Pons (tissue), 1 donor: Measurements from ENCODE around the gene ARSB.
"Not testable (repeated sequence)": the region's sequence is repeated elsewhere in the genome, so short reads cannot be mapped to it uniquely, and the experiment has no call there.

Source experiments
- DNase-seq: peaks from one replicate; pipeline ENCODE4 v3.0.0-alpha.2; 2016; ENCODE audit warnings: low spot score

The ARSB gene

GRCh38 chr5:78993165-78993564, 8.1 kb upstream of the ARSB start:
- DNase-seq: no peak

- no peak for DNase-seq
Measured at GRCh38 chr5:78992146-78992545, 7.0 kb upstream of the ARSB start.

GRCh38 chr5:78989080-78989479, 4.0 kb upstream of the ARSB start:
- DNase-seq: no peak

- no peak for DNase-seq
Measured at GRCh38 chr5:78985725-78986223, 664 bp upstream of the ARSB start.

- DNase-seq: peak; percentile 78
Measured at GRCh38 chr5:78984439-78985115, 533 bp downstream of the ARSB start.

GRCh38 chr5:78983601-78984438, 1.3 kb downstream of the ARSB start:
- peak; percentile 65 for DNase-seq

GRCh38 chr5:78983194-78983593, 1.9 kb downstream of the ARSB start:
- not testable (repeated sequence) for DNase-seq

GRCh38 chr5:78979909-78980308, 5.2 kb downstream of the ARSB start:
- no peak for DNase-seq

- DNase-seq: no peak
Measured at GRCh38 chr5:78979117-78979742, 5.9 kb downstream of the ARSB start.

- DNase-seq: no peak
Measured at GRCh38 chr5:78975035-78975434, 10.1 kb downstream of the ARSB start.

GRCh38 chr5:78974601-78975000, 10.5 kb downstream of the ARSB start:
- DNase-seq: no peak

- DNase-seq: peak; percentile 92
Measured at GRCh38 chr5:78974011-78974410, 11.1 kb downstream of the ARSB start.

- peak; percentile 58 for DNase-seq
Measured at GRCh38 chr5:78972654-78973428, 12.3 kb downstream of the ARSB start.

- DNase-seq: no peak
Measured at GRCh38 chr5:78971998-78972397, 13.1 kb downstream of the ARSB start.

- no peak for DNase-seq
Measured at GRCh38 chr5:78968781-78969180, 16.3 kb downstream of the ARSB start.

- DNase-seq: peak; percentile 93
Measured at GRCh38 chr5:78964889-78965288, 20.2 kb downstream of the ARSB start.

GRCh38 chr5:78961743-78962142, 23.4 kb downstream of the ARSB start:
- no peak for DNase-seq

GRCh38 chr5:78959767-78960166, 25.3 kb downstream of the ARSB start:
- DNase-seq: no peak

- DNase-seq: no peak
Measured at GRCh38 chr5:78958672-78959445, 26.3 kb downstream of the ARSB start.

GRCh38 chr5:78956901-78957300, 28.2 kb downstream of the ARSB start:
- no peak for DNase-seq

GRCh38 chr5:78953092-78953800, 31.9 kb downstream of the ARSB start:
- no peak for DNase-seq
